Pulmonary artery endothelial cell (primary cell): ENCODE measurements around the gene ARHGAP40. TPM values are rescaled to one million over a fixed set of nuclear protein-coding genes. Genes with fewer than 3 reads are reported as not detected.

Source experiments
- DNase-seq: peaks from one replicate; pipeline ENCODE4 v3.0.0-alpha.2; 2011; ENCODE audit warnings: low read depth, low spot score
- total RNA-seq: library from RNA; depleted of rRNA; stranded (reverse); fragments of >200 nt; gene quantifications from 2 replicates; pipeline ENCODE4 v1.2.3, GENCODE V29; 2014

Gene ARHGAP40
- total RNA-seq: 0.04 TPM in 1 of 2 replicates, not detected in the other

DNA sequence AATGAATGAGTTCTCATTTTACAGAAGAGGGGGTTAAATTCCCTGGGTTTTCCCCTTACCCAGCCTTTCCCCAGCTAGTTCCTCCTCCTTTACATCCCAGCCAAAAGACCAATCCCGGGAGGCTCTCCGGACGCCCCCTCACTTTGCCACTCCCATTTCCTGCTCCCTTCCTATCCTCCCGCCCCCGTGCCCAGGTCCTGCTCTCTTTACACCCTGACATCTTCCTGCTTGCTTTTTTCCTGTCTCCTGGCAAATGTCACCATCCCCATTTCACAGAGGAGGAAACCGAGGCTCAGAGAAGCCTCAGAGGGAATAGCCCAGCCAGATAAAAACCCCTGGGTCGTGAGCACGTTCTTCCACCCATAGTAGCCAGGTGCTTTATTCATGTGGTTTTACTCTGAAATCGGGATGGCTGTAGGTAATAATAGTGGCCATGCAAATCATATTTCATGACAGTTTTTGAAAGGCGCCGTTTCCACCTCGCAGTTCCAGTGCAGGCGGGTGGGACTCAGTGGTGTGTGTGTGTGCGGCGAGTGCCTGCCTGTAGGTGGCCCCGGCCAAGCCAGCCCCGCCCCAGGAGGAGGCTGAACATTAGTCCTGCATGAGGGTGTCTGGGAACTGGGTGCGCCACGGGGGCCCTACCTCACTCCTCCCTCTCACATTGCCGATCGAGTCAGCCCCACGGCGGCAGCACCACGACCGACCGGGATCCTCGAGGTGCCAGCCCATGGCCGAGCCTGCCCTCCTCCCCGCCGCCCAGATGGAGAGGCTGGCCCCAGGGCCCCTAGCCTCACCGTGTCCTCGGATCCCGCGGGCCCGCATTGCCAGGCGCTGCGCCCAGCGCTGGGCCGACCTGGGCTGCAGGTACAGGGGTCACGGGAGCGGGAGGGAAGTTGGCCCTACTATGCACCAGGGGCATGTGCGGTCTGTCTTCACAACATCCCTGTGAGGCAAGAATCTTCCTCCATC is at the start of gene ARHGAP40:
Gene ARHGAP40, plus strand, starts transcription at position 594 of the 969 bp plus-strand sequence.
- no peak for DNase-seq

DNA sequence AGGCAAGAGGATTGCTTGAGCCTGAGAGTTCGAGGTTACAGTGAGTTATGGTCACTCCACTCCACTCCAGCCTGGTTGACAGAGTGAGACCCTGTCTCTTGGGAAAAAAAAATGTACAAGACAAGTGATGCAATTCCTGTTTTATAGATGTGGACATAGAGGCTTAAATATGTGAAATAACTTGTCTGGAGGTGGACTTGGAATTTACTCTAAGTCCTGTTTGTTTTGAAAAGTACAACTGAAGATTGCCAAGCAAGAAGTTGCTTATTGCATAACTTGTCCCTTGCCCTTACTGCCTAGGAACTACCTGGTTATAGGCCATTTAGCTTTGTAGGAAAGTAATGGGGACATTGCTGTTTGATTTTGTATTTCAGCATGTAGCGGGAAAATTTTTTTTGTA is 46.6 kb upstream of the ARHGAP40 start:
- DNase-seq: no peak

DNA sequence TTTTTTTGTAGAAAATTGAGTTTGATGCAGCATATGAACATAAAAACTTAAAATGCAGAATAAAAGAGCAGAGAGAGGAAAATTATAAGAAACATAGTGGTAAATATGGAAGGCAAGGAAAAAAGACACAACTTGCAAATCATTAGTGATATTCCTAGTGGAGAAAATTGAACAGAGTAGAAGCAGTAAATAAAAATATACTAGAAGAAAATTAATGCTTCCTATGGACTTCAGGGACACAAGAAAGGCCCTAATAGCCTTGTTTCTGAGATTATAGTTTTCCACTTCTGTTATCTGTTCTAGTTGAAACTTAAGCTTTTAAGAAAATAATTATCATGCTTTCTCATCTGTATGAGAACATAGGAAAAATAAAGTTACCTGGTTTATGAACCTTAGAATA is 46.2 kb upstream of the ARHGAP40 start:
- DNase-seq: no peak

DNA sequence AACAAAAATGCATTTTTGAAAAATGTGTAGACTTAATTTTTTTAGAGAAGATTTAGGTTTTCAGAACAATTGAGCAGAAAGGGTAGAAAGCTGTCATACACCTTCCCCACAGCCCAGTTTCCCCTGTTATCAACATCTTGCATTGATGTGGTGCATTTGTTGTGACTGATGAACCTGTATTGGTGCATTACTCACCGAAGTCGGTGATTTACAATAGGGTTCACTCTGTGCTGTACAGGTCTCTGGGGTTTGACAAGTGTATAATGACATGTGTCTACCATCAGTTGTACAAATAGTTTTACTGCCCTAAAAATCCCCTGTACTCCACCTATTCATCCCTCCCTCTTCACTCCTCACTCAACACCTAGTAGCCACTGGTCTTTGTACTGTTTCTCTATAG is 44.4 kb upstream of the ARHGAP40 start:
- DNase-seq: no peak

DNA sequence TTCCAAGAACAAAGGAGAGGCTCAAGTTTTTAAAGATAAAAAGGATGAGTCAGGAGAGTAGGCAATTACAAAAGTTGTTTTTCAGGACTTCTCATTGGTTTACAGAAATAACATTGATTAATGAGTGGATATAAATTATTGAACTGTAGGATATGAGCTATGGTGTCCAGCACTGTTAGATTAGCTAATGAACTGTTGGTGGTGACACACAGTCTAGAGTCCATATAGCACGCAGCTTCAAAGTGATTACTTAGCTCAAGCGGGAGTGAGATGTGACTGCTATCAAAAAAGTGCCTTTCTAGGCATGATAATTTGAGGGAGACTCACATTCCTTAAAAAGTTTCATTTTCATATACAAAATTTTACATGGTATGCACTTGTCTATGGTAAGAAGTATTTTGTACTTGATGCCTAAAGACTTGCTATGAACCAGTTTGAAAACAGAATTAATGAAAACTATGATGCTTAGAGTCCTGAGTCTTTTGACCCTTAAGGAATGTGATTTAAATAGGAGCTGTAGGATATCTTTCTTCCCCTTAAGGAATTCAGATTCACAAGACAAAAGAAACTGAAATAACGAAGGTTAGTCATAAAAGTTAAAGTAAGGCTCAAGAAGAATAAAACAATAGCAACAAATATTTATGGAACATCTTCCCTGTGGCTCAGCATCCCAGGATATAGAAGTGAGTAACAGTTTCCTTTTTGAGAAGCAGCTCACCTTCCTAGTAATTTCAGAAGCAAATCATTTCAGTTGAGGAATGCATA is 42.8 kb upstream of the ARHGAP40 start:
- DNase-seq: no peak

DNA sequence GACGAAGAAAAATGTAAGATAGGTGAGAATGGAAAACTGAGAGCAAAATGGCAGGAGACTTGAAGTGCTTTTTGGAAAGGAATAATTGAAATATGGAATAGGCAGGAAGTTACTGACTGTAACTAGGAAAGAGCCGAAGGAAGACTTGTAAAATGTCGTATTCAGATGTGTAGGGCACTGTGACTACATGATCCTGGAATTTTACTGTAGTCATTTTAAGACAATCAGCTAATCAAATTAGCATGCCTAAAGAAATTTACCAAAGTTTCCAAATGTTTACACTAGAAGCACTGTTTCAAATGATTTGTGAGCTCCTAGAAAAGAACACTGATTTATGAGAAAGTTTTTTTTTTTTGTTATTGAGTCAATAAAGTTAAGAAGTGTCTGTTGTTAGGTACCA is 41.8 kb upstream of the ARHGAP40 start:
- DNase-seq: no peak

DNA sequence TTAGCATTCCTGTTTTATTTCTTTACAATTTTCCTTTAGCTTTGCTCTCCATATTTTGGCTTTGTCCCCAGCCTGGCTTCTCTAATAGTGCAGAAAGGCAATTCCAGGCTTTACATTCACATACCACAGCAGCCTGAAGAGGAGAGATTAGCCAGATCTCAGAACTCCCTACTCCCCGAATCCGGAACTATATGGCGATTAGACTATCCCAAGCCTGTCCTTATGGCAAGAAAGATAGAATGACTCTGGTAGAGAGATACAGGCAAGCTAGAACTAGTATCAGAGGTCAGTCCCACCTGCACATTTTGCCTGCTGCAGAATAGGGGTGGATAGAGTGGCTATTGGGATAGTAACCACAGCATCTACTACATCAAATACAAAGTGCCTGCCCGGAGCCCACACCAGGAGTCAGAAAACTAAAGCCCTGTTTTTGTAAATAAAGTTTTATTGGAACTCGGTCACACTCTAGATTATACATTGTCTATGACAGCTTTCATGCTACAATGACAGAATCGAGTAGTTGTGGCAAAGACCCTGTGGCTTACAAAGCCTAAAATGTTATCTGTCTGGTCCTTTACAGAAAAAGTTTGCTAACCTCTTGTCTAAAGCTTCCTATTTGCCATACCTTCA is 37.7 kb upstream of the ARHGAP40 start:
- no peak for DNase-seq

DNA sequence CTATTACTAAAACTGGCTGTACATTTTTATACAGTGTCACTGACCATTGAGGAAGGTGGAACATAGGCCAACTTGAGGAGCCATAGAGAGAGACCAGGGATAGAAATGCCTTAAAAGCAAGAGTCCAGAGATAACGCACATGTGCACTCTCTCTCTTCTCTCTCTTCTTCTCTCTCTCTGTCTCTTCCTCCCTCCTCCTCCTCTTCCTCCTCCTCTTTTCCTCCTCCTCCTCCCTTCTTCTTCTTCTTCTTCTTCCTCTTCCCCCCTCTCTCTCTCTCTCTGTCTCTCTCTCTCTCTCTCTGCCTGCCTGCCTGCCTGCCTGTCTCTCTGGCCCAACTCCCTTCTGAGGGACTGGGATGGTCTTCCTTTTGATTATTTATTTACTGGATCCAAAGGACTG is 36.9 kb upstream of the ARHGAP40 start:
- DNase-seq: no peak

DNA sequence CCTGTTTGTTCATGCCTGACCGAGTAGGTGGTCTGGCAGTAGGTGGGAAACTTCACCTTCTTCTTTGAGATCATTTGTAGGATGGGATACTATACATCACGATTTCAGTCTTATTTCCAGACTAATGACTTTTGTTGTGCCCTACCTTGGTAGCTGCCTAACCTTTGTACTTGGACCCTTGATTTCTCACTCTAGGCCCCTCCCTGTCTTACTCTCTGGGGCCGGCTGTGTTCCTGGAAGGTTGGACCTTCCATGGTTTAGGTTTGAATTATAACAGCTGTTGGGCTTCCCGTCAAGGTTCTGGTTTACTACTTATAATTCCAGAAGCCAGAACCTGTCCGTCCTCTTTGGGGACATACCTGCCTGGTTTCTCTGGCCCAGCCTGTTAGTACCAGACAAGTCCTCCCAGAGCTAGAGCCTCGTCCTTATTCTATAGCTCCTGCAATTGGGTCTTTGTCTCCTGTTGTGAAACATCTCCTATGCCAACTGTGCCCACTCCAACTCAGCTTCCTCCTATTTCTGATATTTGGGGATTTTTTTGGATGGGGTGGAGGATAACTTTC is 35.5 kb upstream of the ARHGAP40 start:
- DNase-seq: no peak

DNA sequence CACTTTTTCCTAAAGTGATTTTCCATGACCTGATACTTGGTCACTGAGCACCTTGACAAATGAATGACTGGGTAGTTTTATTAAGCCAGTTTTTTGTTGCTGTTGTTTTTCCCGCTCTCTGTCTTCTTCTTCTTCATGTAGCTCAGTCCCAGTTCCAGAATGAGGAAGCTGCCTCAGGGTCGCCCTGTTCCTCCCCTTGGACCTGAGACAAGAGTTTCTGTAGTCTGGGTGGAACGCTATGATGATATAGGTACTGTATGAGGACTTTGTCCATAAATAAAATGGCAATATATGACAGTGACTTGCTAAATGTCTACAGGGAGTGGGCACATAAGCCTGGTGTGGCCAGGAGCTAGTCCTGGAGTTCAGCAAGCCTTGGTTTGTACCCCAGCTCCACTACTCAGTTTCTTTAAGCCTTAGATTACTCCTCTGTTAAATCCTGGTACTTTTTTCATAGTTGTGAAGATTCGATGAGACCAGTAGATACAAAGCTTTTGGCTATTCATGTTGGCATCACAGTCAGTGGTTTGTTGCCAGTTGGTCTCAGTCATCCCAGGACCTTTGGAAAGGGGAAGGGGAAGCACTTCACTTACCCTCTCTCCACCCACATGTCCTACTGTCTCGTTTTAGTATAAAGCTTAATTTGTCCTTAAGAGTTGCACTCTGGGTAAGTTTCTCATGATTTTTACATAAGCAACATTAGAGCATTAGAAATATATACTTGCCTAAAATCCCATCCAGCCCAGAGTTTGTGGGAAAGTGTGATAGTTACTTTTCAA is 31.7 kb upstream of the ARHGAP40 start:
- no peak for DNase-seq

DNA sequence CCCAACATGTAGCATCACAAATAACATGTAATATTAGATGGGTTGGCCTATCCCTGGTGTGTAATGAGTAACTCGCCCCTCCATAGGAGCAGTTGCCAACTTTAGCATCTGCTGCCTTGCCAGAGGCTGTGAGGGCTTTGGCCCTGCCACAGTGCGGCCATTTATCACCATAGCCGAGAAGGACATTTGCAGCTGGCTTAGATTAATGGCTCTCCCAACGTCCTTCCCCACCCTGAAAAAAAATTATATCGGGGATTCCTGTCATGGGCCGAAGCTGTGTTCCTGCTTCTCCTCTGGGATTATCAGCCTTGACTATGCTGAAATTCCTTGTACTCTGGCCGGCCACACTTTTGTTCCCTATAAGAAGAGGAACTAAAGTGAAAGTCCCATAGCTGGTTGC is 28.2 kb upstream of the ARHGAP40 start:
- DNase-seq: no peak

DNA sequence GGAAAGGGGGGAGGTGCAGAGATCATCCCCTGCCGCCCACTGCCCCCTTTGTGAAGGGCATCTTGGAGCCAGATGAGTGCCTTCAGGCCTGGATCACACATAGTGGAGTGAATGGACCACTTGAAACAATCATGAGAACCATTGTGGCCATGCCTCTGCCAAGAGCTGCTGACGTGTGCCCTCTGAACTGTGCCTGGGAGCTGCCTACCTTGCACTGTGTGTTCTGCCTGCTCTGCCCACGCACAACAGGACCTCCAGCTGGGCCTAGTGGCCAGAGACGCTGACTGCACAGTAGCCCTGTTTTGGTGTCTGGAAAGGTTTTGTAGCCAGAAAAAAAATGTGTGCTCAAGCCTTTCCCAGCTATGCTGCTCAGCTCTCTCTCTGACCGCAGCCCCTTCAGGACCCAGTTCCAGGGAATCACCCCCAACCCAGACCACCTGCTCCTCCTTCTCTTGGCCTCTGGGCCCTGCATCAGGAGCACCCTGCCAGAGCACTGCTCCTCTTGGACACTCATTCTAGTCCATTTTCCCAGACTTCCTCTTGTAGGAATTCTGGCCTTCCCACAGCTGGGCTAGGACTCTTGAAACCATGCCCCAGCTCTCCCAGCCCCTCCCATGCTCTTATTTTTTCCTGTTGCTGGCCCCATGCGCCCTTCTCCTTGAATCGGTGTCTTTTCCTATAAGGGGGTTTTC is 22.2 kb upstream of the ARHGAP40 start:
- no peak for DNase-seq

DNA sequence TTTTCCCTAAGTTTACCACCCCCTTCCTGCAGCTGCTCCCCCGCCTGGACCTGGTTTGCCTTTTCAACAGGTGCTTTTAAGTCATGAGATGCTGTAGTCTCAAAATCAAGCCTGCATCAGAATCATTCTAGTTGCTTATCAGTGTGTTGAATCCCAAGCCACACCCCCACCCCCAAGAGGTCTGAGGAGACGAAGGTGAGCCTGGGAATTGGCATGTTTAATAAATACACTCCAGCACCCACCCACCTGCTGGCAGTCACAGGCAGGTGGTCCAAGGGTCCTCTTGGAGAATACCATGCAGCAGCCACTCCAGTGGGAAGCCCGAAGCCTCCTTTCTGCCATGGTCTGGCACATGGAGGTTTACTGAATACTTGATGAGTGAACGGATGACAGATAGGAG is 21.7 kb upstream of the ARHGAP40 start:
- DNase-seq: no peak

DNA sequence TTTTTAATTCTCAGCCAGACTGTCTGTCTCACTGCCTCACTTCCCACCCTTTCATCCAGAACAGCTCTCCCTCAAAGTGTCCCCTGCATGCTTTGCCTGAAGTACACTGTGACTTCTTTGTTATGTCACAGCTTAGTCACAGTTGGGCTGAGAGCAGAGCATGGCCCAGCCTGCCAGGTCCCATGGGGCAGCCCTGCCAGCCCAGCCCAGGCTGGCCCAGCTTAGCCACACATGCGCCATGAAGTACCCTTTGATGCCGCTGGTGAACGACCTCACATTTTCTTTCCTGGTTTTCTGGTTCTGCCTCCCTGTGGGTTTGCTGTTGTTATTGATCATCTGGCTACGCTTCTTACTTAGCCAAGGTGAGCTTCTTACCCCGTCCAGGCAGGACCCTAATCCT is 20.6 kb upstream of the ARHGAP40 start, which contains the start of gene ADIG:
Gene ADIG, plus strand, starts transcription at position 185 of the 400 bp plus-strand sequence. Its CDS starts 54 bp downstream, at position 239.
- no peak for DNase-seq

DNA sequence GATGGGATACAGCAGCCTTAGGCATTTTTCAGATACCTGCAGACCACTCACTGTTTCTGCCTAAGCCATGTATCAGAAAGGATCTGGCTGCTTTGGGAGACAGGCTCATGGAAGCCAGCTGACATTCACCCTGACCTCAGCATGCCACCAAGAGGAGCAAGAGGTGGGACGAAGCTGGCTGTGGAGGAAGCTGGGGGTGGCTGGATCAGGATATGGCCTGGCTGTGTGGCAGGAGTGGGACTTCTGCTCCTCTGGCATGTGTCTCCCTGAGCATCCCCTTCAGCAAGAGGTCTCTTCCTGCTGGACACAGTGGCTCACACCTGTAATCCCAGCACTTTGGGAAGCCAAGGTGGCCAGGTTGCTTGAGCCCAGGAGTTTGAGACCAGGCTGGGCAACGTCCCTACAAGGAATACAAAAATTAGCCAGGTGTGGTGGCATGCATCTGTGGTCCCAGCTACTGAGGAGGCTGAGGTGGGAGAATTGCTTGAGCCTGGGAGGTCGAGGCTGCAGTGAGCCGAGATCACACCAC is 19.7 kb upstream of the ARHGAP40 start:
- no peak for DNase-seq

DNA sequence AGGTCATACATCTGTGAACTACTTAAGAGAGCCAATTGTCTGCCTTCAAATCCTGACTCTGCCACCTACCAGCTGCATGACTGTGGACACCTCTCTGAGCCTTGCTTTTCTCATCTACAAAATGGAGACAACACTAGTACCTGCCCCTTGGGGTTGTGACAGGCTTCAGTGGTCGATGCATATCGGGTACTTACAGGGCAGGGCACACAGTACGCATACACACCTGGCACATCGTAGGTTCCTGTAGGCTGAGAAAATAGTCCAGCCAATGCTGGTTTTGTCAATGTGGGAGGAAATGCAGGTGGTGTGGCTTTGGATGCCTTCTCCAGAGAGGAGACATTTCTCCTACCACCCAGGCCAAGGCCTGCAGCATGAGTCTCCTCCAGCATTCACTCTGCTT is 18.3 kb upstream of the ARHGAP40 start:
- no peak for DNase-seq

DNA sequence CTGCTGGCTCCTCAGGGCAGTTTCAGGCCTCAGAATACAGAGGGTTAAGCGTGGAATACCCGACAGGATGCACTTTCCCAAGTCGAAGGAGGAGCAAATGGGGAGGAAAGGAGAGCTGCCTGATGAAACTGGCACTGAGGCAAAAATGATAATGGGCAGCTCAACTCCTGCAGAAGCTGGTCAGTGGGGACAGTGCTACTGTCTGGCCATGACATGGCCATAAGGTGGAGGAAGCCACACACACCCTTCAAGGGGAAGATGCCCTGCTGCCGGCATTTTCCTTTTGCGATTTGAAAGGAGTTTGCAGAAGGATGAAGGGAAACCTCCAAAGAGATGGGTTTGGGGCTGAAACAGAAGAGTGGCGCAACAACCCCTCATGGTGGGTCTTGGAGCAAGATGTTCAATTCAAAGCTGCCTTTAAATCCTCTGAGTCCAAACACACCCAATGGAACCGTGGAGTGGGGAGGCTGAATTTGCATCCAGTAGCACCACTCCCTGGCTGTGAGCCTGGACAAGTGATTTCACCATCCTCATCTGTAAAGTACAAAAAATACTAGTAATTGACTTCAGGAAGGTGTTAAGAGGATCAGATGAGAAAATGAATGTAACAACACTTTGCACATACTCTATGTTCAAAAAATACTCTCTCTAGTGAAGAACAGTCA is 17.4 kb upstream of the ARHGAP40 start:
- DNase-seq: no peak

DNA sequence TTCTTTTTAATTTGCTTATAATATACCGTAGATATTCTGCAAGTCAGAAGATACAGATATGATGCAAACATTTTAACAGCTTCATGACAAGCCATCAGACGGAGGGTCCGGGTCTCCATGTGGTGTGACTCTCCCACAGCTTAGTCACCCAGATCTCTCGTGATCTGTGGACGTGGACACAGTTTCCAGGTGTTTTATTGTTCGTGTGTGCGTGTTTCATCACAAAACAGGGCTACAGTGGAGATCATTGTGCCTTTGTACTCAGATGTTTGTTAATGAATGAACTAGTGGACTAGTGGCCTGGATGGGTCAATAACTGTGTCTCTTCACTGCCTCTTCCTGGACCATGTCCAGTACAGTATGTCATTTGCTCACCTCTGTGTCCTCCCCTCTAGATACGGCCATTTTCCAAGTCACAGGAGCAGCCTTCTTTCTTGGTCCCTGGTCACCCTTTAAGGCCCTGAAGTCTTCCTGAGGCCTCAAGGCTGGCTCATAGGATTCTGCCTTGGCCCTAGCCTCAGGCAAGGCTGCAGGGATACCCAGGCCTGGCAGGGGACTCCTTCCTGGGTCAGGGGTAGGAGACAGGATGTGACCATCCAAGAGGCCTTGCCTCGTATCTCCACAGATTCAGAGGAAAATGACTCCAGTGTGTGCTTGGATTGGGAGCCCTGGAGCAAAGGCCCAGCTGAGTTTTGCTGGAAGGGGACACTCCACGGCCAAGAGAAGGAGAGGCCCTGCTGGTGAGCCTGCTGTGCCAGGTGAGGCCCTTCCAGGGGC is 16.0 kb upstream of the ARHGAP40 start:
- no peak for DNase-seq

DNA sequence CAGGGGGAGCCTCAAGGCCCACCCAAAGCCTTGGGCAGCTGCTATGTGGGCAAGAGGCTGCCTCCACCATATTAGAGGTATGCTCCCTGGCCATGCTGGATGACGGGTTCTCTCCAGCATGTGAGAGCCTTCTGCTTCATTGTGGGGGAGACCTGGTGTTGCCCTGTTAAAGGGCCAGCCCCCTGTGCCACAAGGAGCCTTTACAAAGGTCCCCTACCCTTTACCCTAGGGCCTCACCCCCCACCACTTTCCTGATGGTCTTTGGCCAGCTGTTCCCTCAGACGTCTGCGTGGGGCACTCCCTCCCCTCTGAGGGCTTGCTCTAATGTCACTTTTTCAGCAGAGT is 15.5 kb upstream of the ARHGAP40 start:
- no peak for DNase-seq
